ENCODE data around the gene POR. TPM values are rescaled to one million over a fixed set of nuclear protein-coding genes. Genes with fewer than 3 reads are reported as not detected.

POR gene
- total and polyA plus RNA-seq, 2 of the 13 experiments (the other 11 are each of a cell fraction or from before 2014, with no cell fraction given) = 145 to 266 TPM

DNA sequence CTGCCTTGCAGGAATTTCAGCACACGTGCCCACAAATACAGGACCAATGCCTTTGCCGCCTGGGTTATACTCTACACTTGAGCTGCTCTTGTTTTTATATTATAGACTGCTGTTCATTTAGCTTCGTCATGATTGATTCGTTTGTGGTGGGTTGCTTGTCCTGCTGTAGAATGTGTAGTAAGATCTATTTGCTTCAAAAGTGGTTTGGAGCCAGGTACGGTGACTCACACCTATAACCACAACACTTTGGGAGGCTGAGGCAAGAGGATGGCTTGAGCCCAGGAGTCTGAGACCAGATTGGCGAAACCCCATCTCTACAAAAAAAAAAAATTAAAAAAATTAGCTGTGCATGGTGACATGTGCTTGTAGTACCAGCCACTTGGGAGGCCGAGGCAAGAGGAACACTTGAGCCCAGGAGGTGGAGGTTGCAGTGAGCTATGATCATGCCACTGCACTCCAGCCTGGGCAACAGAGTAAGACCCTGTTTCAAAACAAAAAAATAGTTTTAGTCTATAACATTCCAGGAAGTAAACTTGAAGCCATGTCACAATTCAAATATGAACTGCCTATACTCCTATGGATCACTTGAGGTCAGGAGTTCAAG, 45.1 kb upstream of the POR start:
- no peaks in the 10 kb centered on the region for H3K36me3 ChIP-seq (replicated peaks in 1 of 2; ENCODE audit: control insufficient read depth in 1 of 2, insufficient read depth in 2 of 2, low read length in 2 of 2)
- H3K27me3 ChIP-seq (ENCODE audit: control insufficient read depth in 1 of 2, insufficient read depth in 2 of 2, low read length in 2 of 2) = no peaks in the 10 kb centered on the region
- 67% methylated on average over 7 of the region's 7 CpGs for WGBS (ENCODE audit: low lambda C conversion rate)
- ATAC-seq (no peak), DNase-seq (ENCODE audit: low spot score) (no peak), FAIRE-seq (no peak)
- H3K79me2 ChIP-seq (ENCODE audit: insufficient read depth, low read length) = no peaks in the 10 kb centered on the region
- peaks cover 33% of the 10 kb centered on the region for H3K4me1 ChIP-seq (ENCODE audit: insufficient read depth, low read length)
- intact Hi-C loops (cut with micrococcal nuclease; ENCODE audit: unreplicated experiment) = no loop called here
- POLR2A ChIA-PET = no interaction called here
- H3K9ac ChIP-seq (ENCODE audit: insufficient read depth, low read depth, low read length) = no peak overlapping the region
- H3K4me2 ChIP-seq (ENCODE audit: low read depth, low read length) = no peak overlapping the region
- no peak overlapping the region for H3K4me3 ChIP-seq (replicated peaks in 1 of 3; ENCODE audit: insufficient read depth in 1 of 3, low read depth in 2 of 3, low read length in 3 of 3)
- CTCF ChIA-PET (ENCODE audit: low intra/inter-chr PET ratio, low total read pairs) = no interaction called here
- H3K9me3 ChIP-seq (ENCODE audit: low read length) = no peaks in the 10 kb centered on the region
- BruUV-seq (replicated peaks) = no TSS peak
- no peaks in the 10 kb centered on the region for H4K20me1 ChIP-seq (ENCODE audit: insufficient read depth, low read length)
- H2AFZ ChIP-seq (ENCODE audit: low read length) = no peak overlapping the region
- in situ Hi-C loops (cut with HindIII; ENCODE audit: extremely low pct_ligation_motif_present, low pct_unique_long_range_greater_than_20kb) = loop anchor here (5.0 kb wide), 1 partner anchor 147 kb away; no protein-coding TSS in a partner anchor
- TF ChIP-seq PCBP2 (optimal IDR thresholded peaks at IDR 0.05; ENCODE audit: low read depth, low read length, poor library complexity, severe bottlenecking) (no peak), ZBTB42 (CRISPR knock-in tag; IDR thresholded peaks at IDR 0.05) (no peak), ZNF770 (CRISPR knock-in tag; IDR thresholded peaks at IDR 0.05) (peak; percentile 63; the same call in 1 of the 2 replicates)
- no peak overlapping the region for H3K27ac ChIP-seq (ENCODE audit: extremely low read length, insufficient read depth, low read length)

GRCh38 chr7:75870557-75871161, 44.3 kb upstream of the POR start:
- Histone ChIP-seq H3K9me3 (ENCODE audit: low read length) (no peaks in the 10 kb centered on the region), H3K79me2 (ENCODE audit: insufficient read depth, low read length) (no peaks in the 10 kb centered on the region), H3K9ac (ENCODE audit: insufficient read depth, low read depth, low read length) (no peak overlapping the region), H3K27ac (ENCODE audit: extremely low read length, insufficient read depth, low read length) (no peak overlapping the region), H2AFZ (ENCODE audit: low read length) (no peak overlapping the region), H3K27me3 (ENCODE audit: control insufficient read depth in 1 of 2, insufficient read depth in 2 of 2, low read length in 2 of 2) (no peaks in the 10 kb centered on the region), H4K20me1 (ENCODE audit: insufficient read depth, low read length) (no peaks in the 10 kb centered on the region), H3K4me3 (replicated peaks in 1 of 3; ENCODE audit: insufficient read depth in 1 of 3, low read depth in 2 of 3, low read length in 3 of 3) (no peak overlapping the region), H3K4me2 (ENCODE audit: low read depth, low read length) (no peak overlapping the region), H3K36me3 (replicated peaks in 1 of 2; ENCODE audit: control insufficient read depth in 1 of 2, insufficient read depth in 2 of 2, low read length in 2 of 2) (no peaks in the 10 kb centered on the region), H3K4me1 (ENCODE audit: insufficient read depth, low read length) (peaks cover 33% of the 10 kb centered on the region)
- ChIA-PET POLR2A (interaction anchor here (1.8 kb wide), 1 partner anchor 123 kb away, joined by 5 read pairs; no protein-coding TSS in a partner anchor), CTCF (ENCODE audit: low intra/inter-chr PET ratio, low total read pairs) (no interaction called here)
- BruUV-seq (replicated peaks) = no TSS peak
- WGBS (ENCODE audit: low lambda C conversion rate) = 91% methylated on average over 9 of the region's 9 CpGs
- in situ Hi-C loops (cut with HindIII; ENCODE audit: extremely low pct_ligation_motif_present, low pct_unique_long_range_greater_than_20kb) (no loop called here), intact Hi-C loops (cut with micrococcal nuclease; ENCODE audit: unreplicated experiment) (no loop called here)
- TF ChIP-seq NKX3-1 (CRISPR knock-in tag; IDR thresholded peaks at IDR 0.05) (no peak), ZNF768 (CRISPR knock-in tag; IDR thresholded peaks at IDR 0.05) (peak; percentile 47; the same call in 1 of the 2 replicates)
- no peak for FAIRE-seq
- ATAC-seq = no peak
- no peak for DNase-seq (ENCODE audit: low spot score)
